ENCODE data around the gene CERS6.

CERS6 gene

DNA sequence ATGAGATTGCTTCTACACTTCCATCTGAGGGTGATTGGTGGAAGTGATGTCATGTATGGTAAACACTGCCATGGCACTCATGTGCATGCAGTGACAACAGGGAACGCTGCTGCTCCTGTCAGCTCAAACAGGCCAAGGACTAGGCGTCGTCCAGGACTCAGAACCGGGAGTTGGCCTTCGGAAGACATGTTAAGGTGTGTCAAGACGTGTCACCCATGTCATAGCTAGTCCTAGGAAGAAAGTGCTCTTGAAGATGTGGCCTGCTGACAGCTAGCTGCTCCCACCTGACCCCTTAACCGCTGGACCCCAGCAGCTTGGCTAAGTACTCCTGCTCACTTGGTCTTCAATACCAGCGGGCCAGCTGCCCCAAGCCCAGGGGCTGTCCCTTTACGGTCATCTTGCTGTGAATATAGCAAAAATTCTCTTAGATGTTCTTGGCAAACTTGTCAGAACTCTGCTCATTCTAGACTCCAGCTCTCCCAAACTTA, 340.1 kb downstream of the CERS6 start:
- no peak for DNase-seq (ENCODE audit: low read depth)
- TF ChIP-seq, protein P1, sequence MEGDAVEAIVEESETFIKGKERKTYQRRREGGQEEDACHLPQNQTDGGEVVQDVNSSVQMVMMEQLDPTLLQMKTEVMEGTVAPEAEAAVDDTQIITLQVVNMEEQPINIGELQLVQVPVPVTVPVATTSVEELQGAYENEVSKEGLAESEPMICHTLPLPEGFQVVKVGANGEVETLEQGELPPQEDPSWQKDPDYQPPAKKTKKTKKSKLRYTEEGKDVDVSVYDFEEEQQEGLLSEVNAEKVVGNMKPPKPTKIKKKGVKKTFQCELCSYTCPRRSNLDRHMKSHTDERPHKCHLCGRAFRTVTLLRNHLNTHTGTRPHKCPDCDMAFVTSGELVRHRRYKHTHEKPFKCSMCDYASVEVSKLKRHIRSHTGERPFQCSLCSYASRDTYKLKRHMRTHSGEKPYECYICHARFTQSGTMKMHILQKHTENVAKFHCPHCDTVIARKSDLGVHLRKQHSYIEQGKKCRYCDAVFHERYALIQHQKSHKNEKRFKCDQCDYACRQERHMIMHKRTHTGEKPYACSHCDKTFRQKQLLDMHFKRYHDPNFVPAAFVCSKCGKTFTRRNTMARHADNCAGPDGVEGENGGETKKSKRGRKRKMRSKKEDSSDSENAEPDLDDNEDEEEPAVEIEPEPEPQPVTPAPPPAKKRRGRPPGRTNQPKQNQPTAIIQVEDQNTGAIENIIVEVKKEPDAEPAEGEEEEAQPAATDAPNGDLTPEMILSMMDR (IDR thresholded peaks at IDR 0.05; ENCODE audit: control insufficient read depth, insufficient read depth, low read depth, low read length, missing control alignments) = no peak
- H3K4me3 ChIP-seq (ENCODE audit: control insufficient read depth, low read depth, low read length) = no peak overlapping the region

DNA sequence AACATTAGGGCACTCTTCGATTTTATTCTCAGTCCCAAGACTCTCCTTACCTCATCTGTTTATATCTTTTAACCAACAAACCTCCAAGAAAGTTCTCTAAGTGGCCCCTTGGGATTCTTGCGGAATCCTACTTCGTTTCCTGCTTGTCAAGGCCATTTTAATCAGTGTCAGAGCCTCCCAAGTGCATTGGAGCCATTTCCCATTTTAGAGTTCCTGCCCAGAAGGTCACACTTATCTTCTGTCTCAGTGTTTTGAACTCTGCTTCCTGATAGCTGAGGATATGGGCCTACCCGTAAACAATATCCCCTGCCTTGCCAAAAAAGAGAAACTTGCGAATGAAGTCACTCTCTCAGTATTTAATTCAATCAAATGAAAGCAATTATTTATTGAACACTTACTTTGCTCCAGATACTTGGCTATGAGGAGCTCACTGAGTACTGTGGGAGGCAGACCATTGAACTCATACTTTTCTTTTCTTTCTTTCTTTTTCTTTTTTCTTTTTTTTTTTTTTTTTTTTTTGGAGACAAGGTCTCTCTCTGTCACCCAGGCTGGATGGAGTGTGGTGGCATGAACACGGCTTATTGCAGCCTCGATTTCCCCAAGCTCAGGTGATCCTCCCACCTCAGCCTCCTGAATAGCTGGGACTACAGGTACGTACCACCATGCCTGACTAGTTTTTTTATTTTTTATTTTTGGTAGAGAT, 340.7 kb downstream of the CERS6 start:
- TF ChIP-seq, protein P1 (IDR thresholded peaks at IDR 0.05; ENCODE audit: control insufficient read depth, insufficient read depth, low read depth, low read length, missing control alignments) = no peak
- no peak for DNase-seq (ENCODE audit: low read depth)

DNA sequence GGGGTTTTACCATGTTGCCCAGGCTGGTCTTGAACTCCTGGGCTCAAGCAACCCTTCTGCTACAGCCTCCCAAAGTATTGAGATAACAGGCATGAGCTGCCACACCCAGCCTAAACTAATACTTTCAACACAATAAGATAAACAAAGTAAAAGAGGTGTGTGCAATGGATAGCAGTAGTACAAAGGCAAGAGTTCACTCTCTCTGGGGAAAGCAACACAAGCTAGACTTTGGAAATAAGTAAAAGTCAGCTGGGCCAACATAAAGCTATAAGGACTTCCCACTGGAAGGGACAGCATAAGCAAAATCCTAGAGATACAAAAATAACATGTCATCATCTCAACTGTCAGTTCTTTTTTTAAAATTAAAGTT, 341.2 kb downstream of the CERS6 start:
- no peak for DNase-seq (ENCODE audit: low read depth)
- TF ChIP-seq, protein P1 (IDR thresholded peaks at IDR 0.05; ENCODE audit: control insufficient read depth, insufficient read depth, low read depth, low read length, missing control alignments) = no peak
- no peak overlapping the region for H3K4me3 ChIP-seq (ENCODE audit: control insufficient read depth, low read depth, low read length)

More for the DNA sequence above, 340.7 kb downstream of the CERS6 start:
- H3K4me3 ChIP-seq (ENCODE audit: control insufficient read depth, low read depth, low read length) = no peak overlapping the region

DNA sequence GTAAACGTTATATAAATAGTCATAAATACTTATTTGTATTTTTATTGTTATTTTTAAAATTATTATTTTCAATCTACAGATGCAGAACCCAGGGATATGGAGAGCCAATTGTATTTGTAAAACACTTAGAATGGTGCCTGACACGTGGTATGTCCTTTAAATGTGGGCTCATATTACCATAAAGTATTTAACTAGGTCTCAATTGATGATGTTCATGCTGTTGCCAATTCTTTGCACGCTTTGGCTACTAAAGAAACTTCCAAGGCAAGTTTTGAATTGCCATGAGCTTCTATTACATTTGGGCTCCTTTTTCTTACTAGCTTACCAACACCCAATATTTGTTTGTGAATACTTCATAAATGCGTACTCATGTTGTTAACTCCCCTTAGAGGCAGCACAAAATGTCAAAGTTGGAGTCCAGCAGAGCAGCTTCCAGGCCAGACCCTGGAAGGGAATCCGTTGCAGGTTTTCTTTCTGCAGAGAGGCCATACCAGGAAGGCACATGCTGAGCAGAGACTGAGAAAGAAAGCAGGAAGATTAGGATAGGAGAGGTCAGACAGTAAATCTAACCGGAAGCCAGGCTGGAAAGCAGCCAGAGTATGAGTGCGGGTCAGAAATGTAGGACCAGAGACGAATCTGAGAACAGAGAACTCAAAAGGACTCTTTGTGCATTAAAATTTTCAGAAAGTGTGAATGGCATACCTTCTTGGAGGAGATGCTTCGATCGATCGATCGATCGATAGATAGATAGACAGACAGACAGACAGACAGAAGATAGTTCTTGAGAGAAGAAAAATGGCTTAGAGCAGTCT, 342.2 kb downstream of the CERS6 start:
- H3K4me3 ChIP-seq (ENCODE audit: control insufficient read depth, low read depth, low read length) = no peak overlapping the region
- DNase-seq (ENCODE audit: low read depth) = no peak
- TF ChIP-seq, protein P1 (IDR thresholded peaks at IDR 0.05; ENCODE audit: control insufficient read depth, insufficient read depth, low read depth, low read length, missing control alignments) = no peak

DNA sequence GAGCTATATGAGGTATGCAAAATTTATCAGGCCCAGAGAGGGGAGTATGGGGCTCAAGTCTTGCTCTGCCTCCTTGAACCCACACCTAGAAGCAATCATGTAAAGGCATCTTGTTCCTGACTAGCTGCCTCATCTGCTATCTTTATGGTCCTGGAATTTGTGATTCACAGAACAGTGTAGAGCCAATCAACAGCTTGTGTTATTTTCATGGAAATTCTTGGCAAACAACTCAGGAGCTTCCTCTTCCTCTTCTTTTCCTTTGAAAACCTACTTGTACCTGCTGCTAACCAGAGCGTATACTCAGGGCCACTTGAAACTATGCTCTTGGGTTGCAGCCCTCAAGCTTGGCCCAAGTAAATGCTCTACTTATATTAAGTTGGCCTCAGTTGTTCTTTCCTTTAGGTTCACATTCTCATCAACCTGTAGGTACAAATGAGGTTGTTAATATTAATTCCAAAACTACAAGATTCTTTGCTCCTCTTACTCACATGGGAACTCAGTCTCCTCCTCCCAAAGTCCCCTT, 342.9 kb downstream of the CERS6 start:
- TF ChIP-seq, protein P1 (IDR thresholded peaks at IDR 0.05; ENCODE audit: control insufficient read depth, insufficient read depth, low read depth, low read length, missing control alignments) = no peak
- DNase-seq (ENCODE audit: low read depth) = no peak
- no peak overlapping the region for H3K4me3 ChIP-seq (ENCODE audit: control insufficient read depth, low read depth, low read length)

DNA sequence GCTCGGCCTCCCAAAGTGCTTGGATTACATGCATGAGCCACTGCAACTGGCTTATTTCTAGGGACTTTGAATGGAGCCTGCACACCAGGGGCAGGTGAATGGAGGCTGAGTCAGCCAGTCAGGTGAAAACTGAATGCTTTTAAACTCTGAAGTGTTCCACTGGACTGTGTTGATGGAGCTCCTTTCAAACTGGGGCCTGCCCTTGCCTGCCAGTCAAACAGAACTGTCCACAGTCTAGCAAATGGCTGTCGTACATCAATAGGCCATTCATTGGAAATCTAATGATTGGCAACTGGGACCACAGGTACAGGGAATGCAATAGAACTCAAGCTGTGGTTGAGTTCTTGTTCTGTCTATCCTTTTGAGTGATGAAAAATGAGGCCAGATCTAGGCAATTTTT, 345.4 kb downstream of the CERS6 start:
- H3K4me3 ChIP-seq (ENCODE audit: control insufficient read depth, low read depth, low read length) = no peak overlapping the region
- no peak for DNase-seq (ENCODE audit: low read depth)
- TF ChIP-seq, protein P1 (IDR thresholded peaks at IDR 0.05; ENCODE audit: control insufficient read depth, insufficient read depth, low read depth, low read length, missing control alignments) = no peak
